HG03442 (cell line): ENCODE data around the gene HOXD4.

Experiments used
- ATAC-seq: cut with Tn5 transposase; IDR thresholded peaks from one replicate; pipeline ENCODE4 v1.9.1; 2021; ENCODE audit warnings: mild to moderate bottlenecking, moderate library complexity; ENCODE audit not compliant: unreplicated experiment

Gene HOXD4

GRCh38 chr2:176170602-176171305 lies 19.4 kb downstream of the HOXD4 start:
- no peak for ATAC-seq

- ATAC-seq, result no peak
Observed at GRCh38 chr2:176171351-176172006, 20.1 kb downstream of the HOXD4 start.

- no peak for ATAC-seq
Observed at GRCh38 chr2:176172007-176172894, 20.9 kb downstream of the HOXD4 start.

GRCh38 chr2:176172895-176173566 lies 21.7 kb downstream of the HOXD4 start:
- ATAC-seq, result no peak

GRCh38 chr2:176173567-176174381 lies 22.4 kb downstream of the HOXD4 start:
- ATAC-seq, result no peak

- ATAC-seq, result no peak
Observed at GRCh38 chr2:176174382-176174823, 23.1 kb downstream of the HOXD4 start.

- ATAC-seq, result no peak
Observed at GRCh38 chr2:176174824-176175708, 23.7 kb downstream of the HOXD4 start.

GRCh38 chr2:176175709-176176607 lies 24.6 kb downstream of the HOXD4 start:
- no peak for ATAC-seq

GRCh38 chr2:176177580-176178037 lies 26.3 kb downstream of the HOXD4 start:
- ATAC-seq, result no peak

GRCh38 chr2:176178038-176178756 lies 26.8 kb downstream of the HOXD4 start:
- ATAC-seq, result no peak

- no peak for ATAC-seq
Observed at GRCh38 chr2:176178757-176179295, 27.5 kb downstream of the HOXD4 start.

GRCh38 chr2:176181551-176181950 lies 30.2 kb downstream of the HOXD4 start:
- no peak for ATAC-seq

- ATAC-seq, result no peak
Observed at GRCh38 chr2:176182671-176183070, 31.3 kb downstream of the HOXD4 start.

GRCh38 chr2:176184749-176185148 lies 33.4 kb downstream of the HOXD4 start:
- ATAC-seq, result no peak

GRCh38 chr2:176186024-176186423 lies 34.7 kb downstream of the HOXD4 start:
- ATAC-seq, result no peak

- ATAC-seq, result no peak
Observed at GRCh38 chr2:176187200-176187898, 36.0 kb downstream of the HOXD4 start.
